GM18951 (cell line): Measurements from ENCODE around the gene CASR.

Experiments
- POLR2A ChIP-seq: IDR thresholded peaks from 4 replicates; pipeline ENCODE4 v1.6.1; 2011; ENCODE audit warnings: mild to moderate bottlenecking; ENCODE audit not compliant: insufficient read length, insufficient read depth; ENCODE audit errors: extremely low read depth
- in situ Hi-C: fragments of 300-500 bp; cut with MboI; formaldehyde crosslinking; loops from one replicate; pipeline ENCODE4 v1.12.0; 2022; ENCODE audit warnings: low sequenced_read_pairs, mixed read lengths, inconsistent platforms; ENCODE audit not compliant: unreplicated experiment

Gene CASR

DNA sequence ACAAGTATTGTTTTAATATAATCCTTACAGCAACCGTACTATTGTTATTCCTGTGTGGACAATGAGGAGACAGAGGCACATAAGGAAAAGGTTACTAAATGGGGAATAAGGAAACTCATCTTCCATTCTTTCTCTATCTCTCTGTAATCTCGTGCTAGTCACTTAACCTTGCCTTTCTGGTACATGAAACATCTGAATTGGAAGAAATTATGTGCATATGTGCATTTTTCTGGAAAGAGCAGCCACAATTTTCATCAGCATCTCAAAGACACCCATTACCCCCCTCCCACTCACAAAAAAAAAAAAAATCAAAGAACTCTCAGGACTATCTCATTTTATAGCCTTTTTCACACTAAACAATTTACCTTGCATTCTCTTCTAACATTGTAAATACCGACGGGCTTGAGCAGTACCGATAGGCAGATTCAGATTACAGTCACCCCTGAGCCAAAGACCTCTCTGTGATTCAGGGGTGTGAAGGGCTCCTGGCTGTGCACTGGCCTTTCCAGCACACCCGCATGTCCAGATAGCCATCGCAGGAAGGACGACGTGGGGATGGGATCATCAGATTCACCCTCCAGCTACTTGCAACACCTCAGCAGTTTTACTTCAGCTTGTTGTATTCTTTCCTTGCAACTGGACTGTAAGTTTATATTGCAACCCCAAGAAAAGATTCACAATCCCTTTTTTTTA lies 48.1 kb downstream of the CASR start:
- in situ Hi-C loops: no loop called here

DNA sequence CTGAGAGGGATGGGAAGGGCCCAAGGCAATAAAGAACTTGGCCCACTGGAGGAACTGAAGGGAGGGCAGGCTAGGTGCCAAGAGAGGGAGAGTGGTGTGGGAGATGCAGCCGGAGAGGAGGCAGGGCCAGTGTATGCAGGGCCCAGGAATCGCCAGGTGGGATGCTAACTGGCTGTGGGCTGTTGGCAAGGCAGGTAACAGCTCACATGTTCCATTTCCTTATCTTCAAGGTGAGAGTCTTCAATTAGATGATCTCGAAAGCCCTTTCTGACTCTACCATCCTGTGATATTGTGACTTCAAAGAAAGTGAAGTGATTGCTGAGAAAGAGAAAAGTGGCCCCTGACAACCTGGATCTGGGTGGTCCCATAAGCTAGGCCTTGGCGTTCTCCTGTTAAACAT lies 49.0 kb downstream of the CASR start:
- in situ Hi-C loops: no loop called here

More for the DNA sequence above, 48.1 kb downstream of the CASR start:
- TF ChIP-seq POLR2A: no peak

DNA sequence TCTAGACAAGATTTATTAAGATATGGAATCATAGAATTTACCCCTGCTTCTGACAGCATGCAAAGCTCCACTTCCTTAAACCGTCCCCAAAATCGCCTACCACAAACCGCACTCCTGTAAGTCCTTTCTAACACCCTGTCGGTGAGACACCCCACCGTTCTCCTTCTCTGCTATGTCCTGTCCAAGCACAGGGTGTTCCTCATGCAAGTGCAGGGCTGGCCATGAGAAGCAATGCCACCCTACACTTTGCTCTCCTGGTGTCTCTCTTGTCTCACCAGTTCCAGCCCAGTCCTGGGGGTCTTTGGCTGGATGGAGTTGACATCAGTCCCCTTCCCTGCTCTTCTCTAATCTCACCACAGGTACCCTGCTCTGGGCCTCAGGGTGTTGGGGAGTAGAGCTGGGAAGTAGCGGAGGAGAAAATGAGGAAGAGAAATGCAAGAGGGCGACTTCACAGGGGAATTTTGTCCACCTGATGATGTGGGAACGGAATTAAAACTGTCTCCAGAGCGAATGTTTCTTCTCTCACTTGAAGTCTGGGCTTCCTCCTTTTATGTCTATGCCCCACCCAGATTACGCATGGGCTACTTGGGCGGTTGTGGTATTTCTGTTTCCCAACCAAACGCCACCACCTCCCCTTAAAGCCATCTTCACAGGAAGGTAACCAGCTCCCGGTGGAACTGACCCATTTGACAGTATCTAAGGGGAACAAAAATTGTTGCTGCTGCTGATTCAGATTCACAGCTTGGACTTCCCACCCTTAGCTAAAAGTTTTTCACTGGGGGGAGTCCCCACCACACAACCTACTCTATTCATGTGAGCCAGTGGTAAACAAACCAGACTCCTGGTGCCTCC lies 49.9 kb downstream of the CASR start:
- in situ Hi-C loops: no loop called here
- no peak for TF ChIP-seq POLR2A

More for the DNA sequence above, 49.0 kb downstream of the CASR start:
- TF ChIP-seq POLR2A: no peak

DNA sequence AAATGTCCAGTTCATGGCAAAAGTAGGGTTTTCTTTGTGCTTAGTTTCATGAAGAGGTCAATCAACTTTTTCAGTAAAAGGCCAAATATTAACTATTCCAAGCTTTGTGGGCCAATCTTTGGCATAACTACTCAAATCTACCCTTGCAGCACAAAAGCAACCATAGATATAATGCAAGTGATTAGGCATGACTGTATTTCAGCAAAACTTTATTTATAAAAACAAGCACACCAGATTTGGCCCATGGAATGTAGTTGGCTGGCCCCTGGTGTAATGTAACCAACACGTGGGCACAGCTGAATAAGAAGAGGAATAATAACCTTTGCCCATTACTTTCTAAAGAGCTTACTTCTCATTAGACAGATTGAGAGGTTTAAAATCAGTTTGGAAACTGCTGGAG lies 50.6 kb downstream of the CASR start:
- in situ Hi-C loops: no loop called here
- TF ChIP-seq POLR2A: no peak

DNA sequence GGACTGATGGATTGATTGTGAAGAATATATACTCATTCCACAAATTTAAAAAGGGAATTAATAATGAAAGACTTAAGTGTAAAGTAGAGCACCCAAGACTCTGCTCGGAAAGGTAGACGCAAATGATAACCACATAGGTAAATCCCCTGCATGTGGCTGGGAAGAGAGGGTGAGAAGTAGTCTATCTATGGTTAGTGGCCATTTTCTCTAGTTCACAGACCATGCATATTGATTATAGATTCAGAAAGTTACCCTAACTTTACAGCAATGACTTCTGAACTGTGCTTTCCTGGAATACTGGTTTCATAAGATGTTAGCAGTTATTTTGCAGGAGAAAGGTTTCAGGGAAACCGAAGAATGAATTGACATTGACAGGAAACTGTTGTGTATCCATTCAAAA lies 51.7 kb downstream of the CASR start:
- in situ Hi-C loops: no loop called here
- no peak for TF ChIP-seq POLR2A

DNA sequence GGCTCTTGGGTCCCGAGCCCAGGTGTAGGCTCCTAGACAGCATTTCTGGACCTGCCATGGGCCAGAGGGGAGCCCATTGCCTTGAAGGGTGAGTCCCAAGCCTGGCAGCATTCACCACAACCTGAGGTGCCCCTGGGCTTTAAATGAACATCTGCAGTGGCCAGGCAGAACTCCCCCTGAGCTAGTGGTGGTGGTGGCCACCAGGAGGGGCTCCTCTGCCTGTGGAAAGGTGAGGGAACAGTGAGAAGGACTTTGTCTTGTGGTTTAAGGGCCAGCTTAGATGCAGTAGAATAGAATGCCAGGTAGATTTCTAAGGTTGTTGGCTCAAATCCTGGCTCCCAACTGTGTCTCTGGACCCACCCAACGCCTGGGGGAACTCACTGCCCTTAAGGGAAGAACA lies 55.6 kb downstream of the CASR start:
- no peak for TF ChIP-seq POLR2A
- in situ Hi-C loops: no loop called here

DNA sequence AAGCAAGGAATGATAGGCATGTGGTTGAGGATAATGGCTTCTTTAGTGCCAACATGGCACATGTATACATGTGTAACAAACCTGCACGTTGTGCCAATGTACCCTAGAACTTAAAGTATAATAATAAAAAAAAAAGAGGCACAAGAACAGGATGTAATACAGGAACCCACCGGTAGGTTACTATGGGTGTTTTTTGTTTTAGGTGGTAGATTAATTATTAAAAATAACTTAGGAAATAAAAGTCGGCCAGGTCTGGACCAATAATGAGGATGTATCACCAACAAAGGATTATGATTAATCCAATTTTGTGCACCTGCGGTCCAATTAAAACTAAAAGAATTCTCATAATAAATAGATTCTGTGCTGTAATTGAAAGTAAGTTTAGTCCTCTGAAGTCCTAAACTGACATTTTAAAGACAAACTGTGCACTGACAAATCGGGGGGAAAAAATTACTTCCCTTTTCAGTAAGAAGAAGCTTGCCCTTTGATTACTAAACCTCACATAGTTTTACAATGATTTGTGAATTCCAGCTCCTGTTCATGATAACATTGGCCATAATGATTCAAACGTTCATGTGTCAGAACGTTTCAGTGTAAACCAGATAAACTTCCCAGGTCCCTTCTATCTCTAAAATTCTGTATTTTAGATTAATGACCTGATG lies 62.2 kb downstream of the CASR start:
- in situ Hi-C loops: no loop called here
- TF ChIP-seq POLR2A: no peak

DNA sequence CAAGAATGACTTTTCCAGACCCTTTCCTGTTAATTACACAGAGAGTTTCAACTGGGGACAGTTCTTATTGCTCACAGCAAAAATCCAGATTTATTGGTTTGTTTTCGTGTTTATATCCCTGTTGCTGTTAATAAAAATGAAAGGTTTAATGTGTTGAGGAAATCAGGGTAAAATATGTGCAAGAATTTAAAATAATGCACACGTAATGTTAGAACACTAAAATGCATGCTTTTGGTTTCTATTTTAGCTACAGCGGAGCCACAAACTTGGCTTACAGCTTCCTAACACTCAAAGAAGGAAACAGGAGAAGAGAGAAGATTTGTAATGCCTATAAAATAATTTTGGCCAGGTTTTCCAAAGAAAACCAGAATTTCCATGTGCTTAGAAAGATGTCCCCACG lies 62.7 kb downstream of the CASR start:
- TF ChIP-seq POLR2A: no peak

DNA sequence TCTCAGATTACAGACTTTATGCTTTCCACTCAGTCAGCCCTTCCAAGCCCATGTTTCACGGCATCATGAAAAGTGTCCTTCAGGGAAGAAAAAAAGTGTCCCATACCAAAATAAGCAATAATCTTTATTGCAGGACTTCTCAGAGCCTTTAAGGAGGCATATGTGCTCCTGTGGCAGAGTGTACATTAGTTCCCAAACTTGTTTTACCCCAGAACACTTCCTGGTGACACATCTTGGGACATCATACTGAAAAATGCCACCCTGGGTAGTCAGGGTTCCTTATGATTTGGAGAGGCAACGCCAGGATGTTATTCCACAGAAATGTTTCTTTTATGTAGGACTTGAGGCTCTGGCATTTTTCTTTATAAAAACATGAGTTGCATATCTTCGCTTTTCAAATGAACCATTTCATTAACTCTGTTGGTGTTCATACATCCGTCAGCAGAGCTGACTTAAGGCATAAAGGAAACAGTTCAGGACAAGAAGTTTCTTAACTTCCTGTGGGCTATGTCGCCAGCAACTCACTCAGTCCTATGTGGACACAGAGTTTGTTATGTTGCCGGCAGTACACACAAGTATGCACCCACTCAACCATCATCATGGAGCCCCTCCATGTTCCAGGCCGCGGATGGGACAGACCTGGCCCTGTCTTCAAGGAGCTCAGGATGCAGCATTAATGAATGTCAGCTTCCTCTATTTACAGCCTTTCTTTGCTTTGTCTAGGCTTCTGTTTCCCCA lies 63.8 kb downstream of the CASR start:
- in situ Hi-C loops: no loop called here

More for the DNA sequence above, 62.7 kb downstream of the CASR start:
- in situ Hi-C loops: no loop called here

DNA sequence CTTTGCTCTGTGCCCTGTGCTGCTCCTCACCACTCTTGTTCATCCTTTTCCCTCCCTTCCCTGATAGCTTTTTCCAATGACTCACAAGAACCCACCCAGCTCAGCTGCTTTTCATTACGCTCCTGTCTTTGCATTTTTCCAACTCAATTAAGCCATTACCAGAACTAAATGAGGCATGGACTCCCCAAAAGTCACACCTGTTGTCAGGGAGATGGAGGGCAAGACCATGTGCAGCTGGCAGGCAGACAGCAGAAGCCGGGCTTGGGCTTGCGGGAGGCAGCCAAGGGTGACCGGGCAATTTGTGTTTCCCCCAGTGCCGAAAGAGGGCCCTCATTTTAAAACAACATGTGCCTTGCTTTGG lies 64.3 kb downstream of the CASR start:
- TF ChIP-seq POLR2A: no peak

More for the DNA sequence above, 63.8 kb downstream of the CASR start:
- no peak for TF ChIP-seq POLR2A

DNA sequence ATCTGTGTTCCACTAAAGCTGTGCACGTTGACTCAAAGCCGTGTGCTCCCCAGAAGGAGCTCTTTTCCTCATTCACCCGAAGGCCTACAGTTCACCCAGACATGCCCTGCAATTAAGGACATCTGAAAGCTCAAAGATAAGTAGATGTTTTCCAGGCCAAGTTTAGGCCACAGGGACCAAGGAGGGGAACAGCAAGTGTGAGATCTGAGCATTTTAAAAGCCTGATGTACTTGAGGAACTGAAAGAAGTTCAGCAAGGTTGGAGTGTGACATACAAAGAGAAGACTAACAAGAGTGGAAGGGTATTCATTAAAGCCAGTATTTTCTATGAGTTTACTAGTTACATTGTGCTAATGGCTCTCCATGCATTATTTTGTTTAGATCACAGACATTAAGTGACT lies 68.0 kb downstream of the CASR start:
- TF ChIP-seq POLR2A: no peak
- in situ Hi-C loops: loop anchor here (10.0 kb wide), 1 partner anchor 147 kb away; no protein-coding TSS in a partner anchor

More for the DNA sequence above, 64.3 kb downstream of the CASR start:
- in situ Hi-C loops: no loop called here

DNA sequence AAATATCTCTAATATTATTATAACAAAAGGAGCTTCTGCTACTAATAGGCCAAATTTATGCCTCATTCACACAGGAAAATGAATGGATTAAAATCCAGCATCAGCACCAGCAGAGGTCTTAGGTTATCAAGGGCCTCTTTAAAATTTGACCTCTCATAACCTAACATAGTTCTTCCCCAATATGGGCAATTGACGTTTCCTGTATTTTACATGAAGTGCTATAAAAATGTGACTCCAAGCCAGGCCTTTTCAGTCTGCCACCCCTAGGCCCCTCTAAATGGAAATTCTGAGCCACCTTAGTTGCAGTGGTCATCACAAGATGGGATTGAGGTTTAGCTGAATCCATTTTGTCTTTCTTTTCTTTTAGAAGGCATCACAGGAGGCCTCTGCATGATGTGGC lies 70.1 kb downstream of the CASR start:
- TF ChIP-seq POLR2A: no peak
- in situ Hi-C loops: loop anchor here (10.0 kb wide), 1 partner anchor 149 kb away; no protein-coding TSS in a partner anchor
